Inflammatory macrophage (primary cell): Measurements from ENCODE around the gene PPBP.
"Not testable (repeated sequence)": the region's sequence is repeated elsewhere in the genome, so short reads cannot be mapped to it uniquely, and the experiment has no call there.

Source experiments
- DNase-seq, 2 donors: peaks; one replicate each; pipeline ENCODE4 v3.0.0-alpha.2; 2020 to 2022

PPBP gene

DNA sequence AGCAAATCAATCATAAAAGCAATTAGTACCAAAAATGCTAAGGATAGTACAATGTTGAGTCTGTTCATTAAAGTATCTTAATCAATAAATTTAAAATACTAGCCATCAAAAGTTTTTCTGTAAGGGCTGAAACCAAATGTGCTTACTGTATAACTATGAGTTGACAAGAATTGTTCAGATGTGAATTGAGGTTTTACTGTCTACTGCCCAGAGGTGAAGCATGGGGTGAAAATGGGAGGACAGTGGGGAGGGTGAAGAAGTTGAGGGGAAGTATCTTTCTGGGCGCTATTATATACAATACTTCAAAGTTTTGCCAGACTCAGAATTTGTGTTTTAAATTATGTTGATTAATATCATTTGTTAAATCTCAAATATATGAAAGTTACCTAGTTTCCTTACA is 4.1 kb upstream of the PPBP start:
- DNase-seq, result no peak

DNA sequence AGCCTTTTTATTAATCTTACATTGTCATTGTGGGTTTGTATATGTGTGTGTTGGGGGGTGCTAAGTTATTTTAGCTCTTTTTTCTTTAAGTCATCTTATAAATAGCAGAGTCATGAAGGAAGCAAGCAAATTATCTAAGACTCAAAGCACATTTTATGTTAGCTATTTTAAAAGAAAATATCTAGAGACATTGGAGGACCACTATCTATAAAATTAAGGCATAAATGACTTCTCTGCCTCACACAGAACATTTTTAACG is 3.7 kb upstream of the PPBP start:
- no peak for DNase-seq

DNA sequence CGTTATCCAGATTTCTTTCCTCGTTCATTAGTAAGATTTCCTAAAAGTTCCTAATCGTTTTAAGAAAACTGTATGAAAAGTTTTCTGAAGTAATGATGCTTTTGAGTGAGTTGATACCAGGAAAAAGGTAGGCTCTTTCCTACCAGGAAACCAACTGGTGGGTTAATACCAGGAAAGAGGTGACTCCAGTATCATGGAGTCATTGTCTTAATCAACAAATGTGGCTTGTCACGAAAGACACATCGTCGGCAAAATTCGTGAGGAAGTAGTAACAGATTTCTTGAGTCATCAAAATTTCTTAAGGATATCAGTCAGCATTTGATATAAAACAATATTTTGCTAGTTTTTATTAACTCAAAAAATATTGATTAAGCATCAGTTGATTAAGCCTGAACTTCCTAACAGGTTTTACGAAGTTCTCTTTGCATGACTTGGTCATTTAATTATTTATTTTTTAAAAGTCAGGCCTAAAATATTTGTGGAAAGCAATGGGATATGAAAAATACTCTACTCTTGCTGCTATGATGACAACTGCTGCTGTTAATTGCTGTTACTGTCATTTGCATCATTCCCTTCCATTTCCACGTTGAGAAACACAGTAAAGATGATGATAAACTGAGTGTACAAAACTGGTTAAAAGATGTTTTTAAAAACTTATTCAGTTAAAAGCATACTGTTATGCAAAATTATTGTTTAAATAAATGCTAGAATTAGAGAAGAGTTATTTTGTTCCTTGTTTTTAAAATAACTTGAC is 3.2 kb upstream of the PPBP start:
- peak in 1 of 2 donors; percentile 9 for DNase-seq

DNA sequence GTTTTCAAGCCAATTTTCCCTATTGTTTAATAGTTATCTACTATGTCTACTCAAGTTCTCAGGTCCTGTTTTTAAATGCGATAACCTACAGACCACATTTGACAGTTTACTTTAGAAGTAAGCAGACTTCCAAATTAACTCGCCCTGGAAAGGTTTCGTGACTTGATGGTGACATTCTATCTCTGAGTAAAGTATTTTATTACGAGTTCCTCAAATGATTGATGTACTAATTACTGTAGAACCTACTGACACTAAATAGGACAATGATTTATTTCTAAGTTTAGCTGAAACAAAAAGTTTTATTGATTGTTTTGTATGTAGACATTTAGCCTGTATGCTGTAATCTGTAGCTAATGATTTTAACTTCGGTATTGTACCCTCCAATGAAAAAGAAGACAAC is 1.9 kb upstream of the PPBP start:
- no peak for DNase-seq

DNA sequence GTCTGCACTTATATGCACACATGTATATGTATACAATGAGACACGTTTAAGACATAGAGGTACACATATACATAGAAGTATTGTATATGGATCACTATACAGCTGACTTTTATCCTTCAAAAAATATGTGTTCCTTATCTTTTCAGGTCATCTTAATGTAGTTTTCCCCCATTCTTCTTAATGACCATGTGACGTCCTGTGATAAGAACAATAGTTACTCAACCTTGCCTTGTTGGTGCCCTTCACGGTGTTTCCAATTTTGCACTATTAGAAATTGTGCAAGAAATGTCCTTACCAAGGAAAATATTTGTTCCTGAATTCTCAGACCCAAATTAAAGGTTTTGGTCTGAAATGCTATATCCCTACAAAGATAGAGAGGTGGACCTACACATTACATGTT is 1.0 kb upstream of the PPBP start:
- no peak for DNase-seq

GRCh38 chr4:73985528-73985852 is 2.5 kb downstream of the PPBP start:
- DNase-seq, result no peak

- DNase-seq, result no peak
Observed at GRCh38 chr4:73984736-73985527, 3.1 kb downstream of the PPBP start.

GRCh38 chr4:73981175-73981574 is 6.8 kb downstream of the PPBP start:
- DNase-seq, result not testable (repeated sequence)

- no peak for DNase-seq
Observed at GRCh38 chr4:73979407-73979957, 8.5 kb downstream of the PPBP start.

GRCh38 chr4:73978886-73979285 is 9.1 kb downstream of the PPBP start:
- DNase-seq, result no peak

- DNase-seq, result no peak
Observed at GRCh38 chr4:73976716-73977115, 11.3 kb downstream of the PPBP start.

- DNase-seq, result no peak
Observed at GRCh38 chr4:73976217-73976616, 11.8 kb downstream of the PPBP start.

DNA sequence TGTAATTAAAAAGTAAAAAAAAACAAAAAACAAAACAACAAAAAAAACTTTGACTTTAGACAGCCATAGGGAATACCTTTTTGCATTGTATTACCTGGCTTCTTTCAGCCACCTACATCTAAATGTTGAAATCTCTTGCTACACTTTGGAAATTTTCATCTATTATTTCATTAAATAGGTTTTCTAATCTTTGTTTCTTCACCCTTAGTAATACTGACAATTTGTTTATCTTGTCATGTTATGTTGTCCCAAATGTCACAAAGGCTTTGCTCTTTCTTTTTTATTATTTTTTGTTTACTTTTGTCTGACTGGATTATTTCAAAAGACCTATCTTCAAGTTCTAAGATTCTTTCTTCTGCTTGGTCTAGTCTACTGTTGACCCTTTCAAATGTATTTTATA is 13.6 kb downstream of the PPBP start:
- no peak for DNase-seq

DNA sequence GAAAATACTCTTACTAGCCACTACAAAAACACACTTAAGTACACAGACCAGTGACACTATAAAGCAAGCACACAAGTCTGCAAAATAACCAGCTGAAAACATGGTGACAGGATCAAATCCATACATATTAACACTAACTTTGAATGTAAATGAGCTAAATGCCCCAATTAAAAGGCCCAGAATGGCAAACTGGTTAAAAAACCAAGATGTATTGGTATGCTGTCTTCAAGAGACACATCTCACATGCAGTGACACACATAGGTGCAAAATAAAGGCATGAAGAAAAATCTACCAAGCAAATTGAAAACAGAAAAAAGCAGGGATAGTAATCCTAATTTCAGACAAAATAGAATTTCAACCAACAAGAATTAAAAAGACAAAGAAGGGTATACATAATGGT is 17.0 kb downstream of the PPBP start:
- no peak for DNase-seq

DNA sequence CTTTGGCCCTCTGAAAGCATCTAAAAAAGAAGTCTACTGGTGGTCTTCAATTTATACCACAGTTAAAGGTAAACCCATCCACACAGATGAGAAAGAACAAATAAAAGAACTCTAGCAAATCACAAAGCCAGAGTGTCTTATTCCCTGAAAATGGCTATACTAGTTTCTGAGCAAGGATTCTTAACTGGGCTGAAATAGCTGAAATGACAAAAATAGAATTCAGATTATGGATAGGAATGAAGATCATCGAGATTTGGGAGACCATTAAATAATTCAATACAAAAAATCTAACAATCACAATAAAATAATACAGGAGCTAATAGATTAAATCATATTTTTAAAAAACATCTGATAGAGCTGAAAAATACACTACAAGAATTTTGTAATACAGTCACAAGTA is 18.0 kb downstream of the PPBP start:
- no peak for DNase-seq

- DNase-seq, result no peak
Observed at GRCh38 chr4:73967866-73968265, 20.1 kb downstream of the PPBP start.

- no peak for DNase-seq
Observed at GRCh38 chr4:73964862-73965611, 23.0 kb downstream of the PPBP start.

GRCh38 chr4:73962724-73963123 is 25.3 kb downstream of the PPBP start:
- DNase-seq, result no peak

- not testable (repeated sequence) for DNase-seq
Observed at GRCh38 chr4:73959041-73959440, 28.9 kb downstream of the PPBP start.

- DNase-seq, result no peak
Observed at GRCh38 chr4:73952352-73952751, 35.6 kb downstream of the PPBP start.

DNA sequence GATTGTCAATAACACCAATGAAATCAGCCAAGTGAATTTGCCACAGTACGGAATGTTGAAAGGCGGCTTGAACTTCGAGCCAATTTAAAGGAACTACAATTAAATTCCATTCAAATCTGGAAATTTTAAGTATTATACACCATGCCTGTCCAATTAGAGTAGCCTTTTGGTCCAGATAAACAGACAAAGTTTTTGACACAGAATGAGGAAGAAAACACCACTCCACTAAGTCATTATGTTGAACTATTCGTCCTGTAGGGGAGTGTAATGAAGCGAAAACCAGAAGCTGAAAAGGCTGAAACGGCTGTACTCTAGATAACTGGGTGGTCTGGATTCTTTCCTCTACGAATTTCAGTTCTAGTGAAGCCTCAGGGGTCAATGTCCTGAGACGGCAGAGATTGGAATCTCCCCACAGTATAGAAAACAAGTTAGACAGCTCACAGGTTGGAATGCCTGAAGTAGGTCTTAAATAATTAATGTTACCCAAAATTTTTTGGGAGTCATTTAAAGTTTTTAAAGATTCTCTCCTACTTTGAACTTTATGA is 37.5 kb downstream of the PPBP start:
- not testable (repeated sequence) for DNase-seq

DNA sequence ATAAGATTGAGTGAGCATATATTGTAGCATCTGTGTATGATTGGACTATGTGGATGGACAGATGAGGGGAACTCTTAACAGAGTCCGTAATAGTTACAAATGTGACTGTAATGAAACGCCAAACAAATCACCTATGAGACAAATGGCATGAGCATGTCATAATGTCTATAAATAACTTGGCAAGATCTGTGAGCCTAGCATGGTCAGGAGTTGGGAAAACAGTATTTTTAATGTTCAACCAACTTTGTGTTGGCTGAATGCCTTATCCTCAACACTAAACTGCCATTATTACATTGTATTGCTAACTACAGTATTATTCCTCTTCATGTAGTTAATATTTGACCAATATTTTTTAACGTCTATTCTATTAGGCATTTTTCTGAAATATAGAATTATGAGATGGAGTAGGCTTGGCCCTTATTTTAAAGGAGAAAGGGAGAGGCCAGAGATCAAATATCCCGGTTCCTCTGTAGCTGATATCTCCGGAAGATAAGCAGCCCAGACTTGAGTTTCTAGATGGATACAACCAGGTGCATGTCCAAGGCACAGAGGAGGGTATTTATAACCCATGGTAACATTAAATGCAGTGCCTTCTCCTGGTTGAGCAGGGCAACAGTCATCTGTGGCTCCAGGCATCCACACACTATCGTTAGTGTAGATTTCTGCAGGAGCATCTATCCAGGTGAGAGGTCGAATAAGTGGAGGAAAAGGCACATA is 38.8 kb downstream of the PPBP start:
- no peak for DNase-seq

DNA sequence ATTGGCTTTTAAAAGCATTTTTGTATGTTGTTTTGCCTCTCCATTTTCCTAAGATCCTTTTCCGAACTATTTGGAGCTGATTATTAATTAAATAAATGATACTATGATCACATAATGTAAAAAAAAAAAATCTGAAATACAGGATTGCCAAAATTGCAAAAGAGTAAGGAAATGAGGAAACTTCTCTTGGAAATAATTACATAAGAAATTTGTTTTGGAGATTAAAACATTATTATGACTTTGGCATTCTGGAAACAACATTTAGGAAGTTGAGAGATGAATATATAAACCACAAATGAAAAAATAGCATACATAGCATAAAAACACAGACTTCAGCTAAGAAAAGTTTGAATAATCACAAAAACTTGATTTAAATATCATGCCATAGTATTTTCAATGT is 39.7 kb downstream of the PPBP start:
- DNase-seq, result peak in 1 of 2 donors; percentile 52
